ENCODE data around the gene KDELR3.

The KDELR3 gene

DNA sequence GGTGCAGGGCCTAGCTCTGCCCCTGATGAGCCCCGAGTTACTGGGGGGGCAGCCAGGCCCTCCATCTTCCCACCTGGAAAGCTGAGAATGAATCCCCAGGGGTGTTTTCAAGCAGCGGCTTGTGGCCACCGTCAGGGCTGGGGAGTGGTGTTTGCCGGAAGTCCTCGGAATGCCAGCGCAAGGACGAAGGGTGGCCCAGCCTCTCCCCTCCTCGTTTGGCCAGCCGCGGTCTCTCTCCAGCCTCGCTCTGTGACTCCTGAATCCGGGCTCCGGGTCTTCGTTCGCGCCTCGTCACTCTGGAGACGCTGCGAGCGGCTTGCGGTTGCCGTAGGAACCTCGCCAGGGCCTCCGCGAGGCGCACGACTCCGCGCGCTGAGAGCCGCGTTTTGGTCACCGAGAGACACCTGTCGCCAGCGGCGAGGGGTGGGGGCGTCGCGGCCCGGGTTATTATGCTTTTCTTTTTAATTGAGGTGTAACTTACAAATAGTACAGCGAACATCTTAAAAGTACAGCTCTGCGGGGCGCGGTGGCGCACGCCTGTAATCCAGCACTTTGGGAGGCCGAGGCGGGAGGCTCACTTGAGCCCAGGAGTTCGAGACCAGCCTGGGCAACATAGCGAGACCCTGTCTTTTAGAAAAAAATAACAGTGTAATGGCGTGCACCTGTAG is 6.3 kb upstream of the KDELR3 start:
- Mint-ChIP-seq H3K4me1 (peaks cover 74% of the 10 kb centered on the region), H3K4me3 (peak overlapping the region; percentile 54), H3K36me3 (ENCODE audit: low read depth) (no peaks in the 10 kb centered on the region), H3K27me3 (ENCODE audit: low read depth, poor library complexity) (peaks cover 29% of the 10 kb centered on the region), H3K9me3 (no peaks in the 10 kb centered on the region), H3K27ac (no peak overlapping the region)
- peak; percentile 96 for DNase-seq
- TF ChIP-seq, protein P1, sequence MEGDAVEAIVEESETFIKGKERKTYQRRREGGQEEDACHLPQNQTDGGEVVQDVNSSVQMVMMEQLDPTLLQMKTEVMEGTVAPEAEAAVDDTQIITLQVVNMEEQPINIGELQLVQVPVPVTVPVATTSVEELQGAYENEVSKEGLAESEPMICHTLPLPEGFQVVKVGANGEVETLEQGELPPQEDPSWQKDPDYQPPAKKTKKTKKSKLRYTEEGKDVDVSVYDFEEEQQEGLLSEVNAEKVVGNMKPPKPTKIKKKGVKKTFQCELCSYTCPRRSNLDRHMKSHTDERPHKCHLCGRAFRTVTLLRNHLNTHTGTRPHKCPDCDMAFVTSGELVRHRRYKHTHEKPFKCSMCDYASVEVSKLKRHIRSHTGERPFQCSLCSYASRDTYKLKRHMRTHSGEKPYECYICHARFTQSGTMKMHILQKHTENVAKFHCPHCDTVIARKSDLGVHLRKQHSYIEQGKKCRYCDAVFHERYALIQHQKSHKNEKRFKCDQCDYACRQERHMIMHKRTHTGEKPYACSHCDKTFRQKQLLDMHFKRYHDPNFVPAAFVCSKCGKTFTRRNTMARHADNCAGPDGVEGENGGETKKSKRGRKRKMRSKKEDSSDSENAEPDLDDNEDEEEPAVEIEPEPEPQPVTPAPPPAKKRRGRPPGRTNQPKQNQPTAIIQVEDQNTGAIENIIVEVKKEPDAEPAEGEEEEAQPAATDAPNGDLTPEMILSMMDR (IDR thresholded peaks at IDR 0.05): no peak

DNA sequence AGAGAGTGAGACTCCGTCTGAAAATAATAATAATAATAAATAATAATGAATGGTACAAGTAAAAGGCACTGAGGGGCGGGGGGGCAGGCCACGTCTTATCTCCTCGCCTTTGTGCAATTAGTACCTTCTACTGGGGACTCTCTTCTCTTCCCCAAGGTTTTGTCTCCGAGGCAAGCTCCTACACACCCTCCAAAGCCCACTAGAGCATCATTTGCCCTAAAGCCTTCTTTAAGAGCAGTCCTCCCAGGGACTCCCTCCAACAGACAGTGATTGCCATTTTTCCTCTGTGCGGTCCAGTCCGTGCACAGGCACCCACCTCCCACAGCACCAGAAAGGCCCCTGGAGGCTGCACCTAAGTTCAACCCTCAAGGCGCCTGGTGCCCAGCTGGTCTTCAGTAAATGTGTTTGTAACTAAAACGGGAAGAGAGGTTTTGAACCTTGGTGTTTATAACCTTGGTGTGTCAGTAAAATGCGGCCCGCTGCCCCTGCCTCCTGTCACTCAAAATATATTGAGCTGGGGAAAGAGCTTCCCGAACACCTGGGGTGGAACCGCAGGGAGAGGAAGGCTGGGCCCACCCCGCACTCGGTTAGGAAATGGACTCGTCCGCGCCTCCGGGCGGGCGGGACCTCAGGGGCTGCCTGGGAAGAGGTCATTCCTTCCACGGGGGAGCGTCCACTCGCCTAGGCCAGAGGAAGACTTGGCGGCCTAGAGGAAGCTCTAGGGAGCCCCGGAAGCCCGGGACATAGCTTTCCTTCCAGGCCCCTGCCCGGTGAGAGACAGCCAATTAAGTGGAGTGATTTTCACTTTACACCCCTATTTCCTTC is 4.7 kb upstream of the KDELR3 start:
- DNase-seq: peak; percentile 81
- Mint-ChIP-seq H3K4me3 (peak overlapping the region; percentile 77), H3K4me1 (peaks cover 60% of the 10 kb centered on the region), H3K36me3 (ENCODE audit: low read depth) (no peaks in the 10 kb centered on the region), H3K27me3 (ENCODE audit: low read depth, poor library complexity) (peaks cover 29% of the 10 kb centered on the region), H3K27ac (peak overlapping the region; percentile 57), H3K9me3 (no peaks in the 10 kb centered on the region)
- TF ChIP-seq, protein P1 (IDR thresholded peaks at IDR 0.05): no peak

DNA sequence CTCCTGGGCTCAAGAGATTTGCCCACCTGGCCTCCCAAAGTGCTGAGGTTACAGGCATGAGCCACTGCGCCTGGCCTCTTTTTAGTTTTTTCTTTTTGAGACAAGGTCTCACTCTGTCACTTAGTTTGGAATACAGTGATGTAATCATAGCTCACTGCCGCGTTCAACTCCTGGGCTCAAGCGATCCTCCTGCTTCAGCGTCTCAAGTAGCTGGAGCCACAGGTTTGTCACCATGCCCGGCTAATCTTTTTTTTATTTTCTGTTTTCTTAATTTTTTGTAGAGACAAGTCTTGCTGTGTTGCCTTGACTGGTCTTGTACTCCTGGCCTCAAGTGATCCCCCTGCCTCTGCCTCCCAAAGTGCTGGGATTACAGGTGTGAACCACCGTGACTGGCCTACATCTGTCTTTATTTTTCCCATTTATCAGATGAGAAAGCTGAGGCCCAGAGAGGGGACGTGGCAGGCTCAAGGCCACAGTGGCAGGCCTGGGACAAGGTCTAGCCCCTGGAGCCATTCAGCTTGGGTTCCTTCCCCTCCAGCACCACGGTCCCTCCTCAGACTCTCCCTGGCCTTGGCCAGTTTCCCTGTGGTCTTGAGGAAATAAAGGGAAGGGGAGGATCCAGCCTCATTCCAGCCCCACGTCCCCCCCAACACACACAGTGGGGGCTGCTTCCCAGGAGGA is 2.8 kb upstream of the KDELR3 start:
- TF ChIP-seq, protein P1 (IDR thresholded peaks at IDR 0.05): no peak
- Mint-ChIP-seq H3K9me3 (no peaks in the 10 kb centered on the region), H3K4me3 (no peak overlapping the region), H3K27me3 (ENCODE audit: low read depth, poor library complexity) (peaks cover 23% of the 10 kb centered on the region), H3K27ac (no peak overlapping the region), H3K36me3 (ENCODE audit: low read depth) (no peaks in the 10 kb centered on the region), H3K4me1 (peaks cover 60% of the 10 kb centered on the region)
- DNase-seq: no peak

DNA sequence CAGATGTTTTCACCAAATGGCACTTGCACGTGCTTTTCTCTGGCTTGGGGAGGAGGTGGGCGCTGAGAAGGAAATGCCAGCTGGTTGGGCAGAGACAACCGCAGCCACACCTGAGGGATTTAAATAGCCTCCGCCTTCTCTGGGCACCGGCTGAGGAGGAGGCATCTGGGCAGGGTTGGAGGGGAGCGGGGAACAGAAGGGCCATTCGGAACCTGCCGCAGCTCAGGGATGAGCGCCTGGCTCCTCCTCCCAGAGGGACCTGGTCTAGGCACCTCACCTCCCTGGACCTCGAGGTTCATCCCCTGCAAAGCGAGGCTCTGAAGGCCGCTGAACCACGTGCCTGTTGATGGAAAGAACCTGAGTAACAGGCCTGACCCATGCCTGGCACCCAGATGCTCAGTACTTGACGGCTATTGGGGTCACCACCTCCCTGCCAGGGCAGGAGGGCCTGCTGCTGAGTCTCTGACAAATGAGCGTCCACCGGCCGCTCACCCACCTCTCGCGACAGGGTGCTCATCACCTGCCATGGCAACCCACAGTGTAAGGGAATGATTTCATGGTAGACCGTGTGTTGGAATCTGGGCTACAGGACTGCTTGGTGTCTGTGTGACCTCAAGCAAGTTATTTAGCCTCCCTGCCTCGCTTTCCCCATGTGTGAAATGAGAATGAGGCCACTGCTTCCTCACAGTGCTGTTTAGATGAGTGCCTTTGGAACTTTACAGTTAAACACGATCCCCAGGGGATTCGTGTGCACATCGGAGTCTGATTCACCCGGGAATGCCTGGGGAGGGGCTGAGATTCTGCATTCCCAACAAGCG is 2.0 kb upstream of the KDELR3 start:
- Mint-ChIP-seq H3K9me3 (no peaks in the 10 kb centered on the region), H3K27me3 (ENCODE audit: low read depth, poor library complexity) (peaks cover 15% of the 10 kb centered on the region), H3K36me3 (ENCODE audit: low read depth) (no peaks in the 10 kb centered on the region), H3K4me1 (peaks cover 52% of the 10 kb centered on the region), H3K27ac (no peak overlapping the region), H3K4me3 (no peak overlapping the region)
- TF ChIP-seq, protein P1 (IDR thresholded peaks at IDR 0.05): no peak
- DNase-seq: no peak

DNA sequence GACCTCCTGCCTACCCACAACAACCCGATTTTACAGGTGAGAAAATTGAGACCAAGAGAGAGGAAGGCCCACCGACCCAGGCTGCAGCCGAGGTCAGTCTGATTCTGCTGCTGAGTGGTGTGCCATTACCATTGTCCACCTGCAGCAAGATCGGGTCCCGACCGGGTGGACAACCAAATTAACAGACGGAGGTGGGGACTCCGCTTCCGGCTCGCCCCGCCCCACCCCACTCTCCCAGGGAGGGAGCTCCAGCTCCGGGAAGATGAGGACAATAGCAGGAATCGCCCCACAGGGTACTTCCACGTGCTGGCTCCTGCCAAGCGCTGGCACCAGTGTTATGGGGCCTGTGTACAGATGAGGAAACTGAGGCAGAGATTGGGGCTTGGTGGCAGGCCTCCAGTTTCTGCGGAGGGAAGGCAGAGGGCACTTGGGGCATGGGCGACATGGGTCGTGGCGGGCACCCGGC is 425 bp upstream of the KDELR3 start:
- Mint-ChIP-seq H3K4me3 (peak overlapping the region; percentile 80), H3K27ac (peak overlapping the region; percentile 48), H3K36me3 (ENCODE audit: low read depth) (no peaks in the 10 kb centered on the region), H3K9me3 (no peaks in the 10 kb centered on the region), H3K4me1 (peaks cover 36% of the 10 kb centered on the region), H3K27me3 (ENCODE audit: low read depth, poor library complexity) (peaks cover 12% of the 10 kb centered on the region)
- TF ChIP-seq, protein P1 (IDR thresholded peaks at IDR 0.05): no peak
- DNase-seq: no peak

Data from nephron progenitor cell (in vitro differentiated cells).